M059J (cell line): Measurements from ENCODE around the gene RDM1. TPM values are rescaled to one million over a fixed set of nuclear protein-coding genes. Genes with fewer than 3 reads are reported as not detected.
"Not testable (repeated sequence)": the region's sequence is repeated elsewhere in the genome, so short reads cannot be mapped to it uniquely, and the experiment has no call there.

ENCODE experiments used
- DNase-seq: peaks from one replicate; pipeline ENCODE4 v3.0.0-alpha.2; 2012; ENCODE audit warnings: low read depth
- total RNA-seq: library from RNA; depleted of rRNA; stranded (reverse); fragments of >200 nt; shearing (Covaris generic); gene quantifications from 2 replicates; pipeline ENCODE4 v1.2.3, GENCODE V29; 2014; rRNA removed

RDM1 gene, protein sequence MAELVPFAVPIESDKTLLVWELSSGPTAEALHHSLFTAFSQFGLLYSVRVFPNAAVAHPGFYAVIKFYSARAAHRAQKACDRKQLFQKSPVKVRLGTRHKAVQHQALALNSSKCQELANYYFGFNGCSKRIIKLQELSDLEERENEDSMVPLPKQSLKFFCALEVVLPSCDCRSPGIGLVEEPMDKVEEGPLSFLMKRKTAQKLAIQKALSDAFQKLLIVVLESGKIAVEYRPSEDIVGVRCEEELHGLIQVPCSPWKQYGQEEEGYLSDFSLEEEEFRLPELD
- 4.9 and 7.7 TPM in 2 replicates for total RNA-seq

GRCh38 chr17:35930211-35931065 is at the start of gene RDM1:
TSS of gene RDM1 (minus strand) at chr17:35930773. CDS start at chr17:35930727, 46 bp downstream.
- peak; percentile 83 for DNase-seq

DNA sequence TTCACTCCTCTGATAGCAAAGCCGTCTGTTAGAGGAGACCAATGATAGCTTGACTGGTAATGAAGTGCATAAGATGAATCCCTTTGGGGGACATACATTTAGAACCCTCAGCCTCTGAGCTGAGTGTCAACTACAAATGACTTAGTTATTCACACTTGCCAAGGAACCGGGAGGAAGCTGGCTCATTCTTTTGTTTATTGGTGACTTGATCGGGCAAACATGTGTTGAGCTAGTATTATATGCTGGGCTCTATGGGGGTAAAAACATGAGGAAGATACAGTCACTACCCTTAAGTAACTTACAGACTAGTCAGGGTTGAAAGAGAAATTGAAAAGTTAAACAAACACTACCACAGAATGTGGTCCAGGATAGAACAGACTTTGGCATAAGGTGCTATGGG is 47.8 kb upstream of the RDM1 start:
- no peak for DNase-seq

DNA sequence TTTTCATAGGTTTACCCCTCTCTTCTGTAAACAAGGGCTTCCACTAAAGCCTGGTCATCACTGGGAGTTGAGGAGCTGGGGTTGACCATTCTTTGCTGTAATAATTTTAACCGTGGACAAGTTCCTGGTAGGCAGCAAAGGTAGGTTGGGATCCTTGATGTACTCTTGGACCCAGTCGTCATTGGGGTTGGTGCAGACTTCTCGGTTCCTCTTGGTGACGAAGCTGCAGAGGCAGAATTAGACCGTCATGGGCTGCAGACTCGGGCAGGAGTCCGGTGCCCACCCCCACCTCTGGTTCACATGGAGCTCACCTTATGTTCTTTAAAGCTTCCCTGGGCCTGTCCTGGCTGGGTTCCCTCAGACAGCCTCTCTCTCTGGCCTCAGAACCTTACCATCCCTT is 46.9 kb upstream of the RDM1 start:
- DNase-seq = no peak

GRCh38 chr17:35973333-35974260 is 43.0 kb upstream of the RDM1 start:
- DNase-seq = peak; percentile 13

- no peak for DNase-seq
Measured at GRCh38 chr17:35972945-35973332, 42.4 kb upstream of the RDM1 start.

GRCh38 chr17:35972535-35972934 is 42.0 kb upstream of the RDM1 start:
- DNase-seq = no peak

- DNase-seq = no peak
Measured at GRCh38 chr17:35972066-35972465, 41.5 kb upstream of the RDM1 start.

DNA sequence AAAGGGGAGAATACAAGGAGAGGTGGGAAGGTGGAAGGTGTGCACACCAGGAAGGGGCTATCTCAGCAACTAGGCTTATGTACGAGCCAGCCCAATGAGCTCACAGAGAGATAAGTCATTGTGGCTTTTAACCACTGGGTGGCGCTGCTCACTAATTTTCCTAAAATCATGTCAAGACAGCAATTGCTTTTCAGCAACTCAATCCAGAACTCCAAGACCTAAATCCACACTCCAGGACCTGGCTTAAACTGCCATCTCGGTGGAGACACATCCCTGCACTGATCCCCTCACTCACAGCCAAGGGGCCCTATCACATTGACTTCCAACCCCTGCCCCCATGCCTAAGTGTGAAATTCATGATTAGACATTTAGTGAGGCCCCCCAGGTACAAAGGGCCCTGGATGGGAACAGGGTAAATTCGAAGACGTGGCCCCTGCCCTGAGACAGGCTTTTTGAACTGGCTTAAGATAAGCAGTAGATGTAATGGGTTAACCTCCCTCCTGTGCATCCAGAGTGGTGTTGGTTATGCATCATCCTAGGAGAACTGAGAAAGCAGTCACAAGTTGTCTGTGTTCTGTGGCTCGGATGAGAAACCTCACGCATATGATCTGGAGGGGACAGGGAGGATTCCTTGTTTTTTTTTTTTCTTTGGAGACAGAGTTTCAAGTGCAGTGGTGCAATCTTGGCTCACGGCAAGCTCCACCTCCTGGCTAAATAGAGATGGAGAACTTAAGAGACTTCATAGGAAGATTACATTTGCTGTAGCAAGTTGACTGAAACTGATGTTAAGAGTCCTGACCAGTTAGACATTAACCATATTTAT is 39.2 kb upstream of the RDM1 start:
- DNase-seq = peak; percentile 65

DNA sequence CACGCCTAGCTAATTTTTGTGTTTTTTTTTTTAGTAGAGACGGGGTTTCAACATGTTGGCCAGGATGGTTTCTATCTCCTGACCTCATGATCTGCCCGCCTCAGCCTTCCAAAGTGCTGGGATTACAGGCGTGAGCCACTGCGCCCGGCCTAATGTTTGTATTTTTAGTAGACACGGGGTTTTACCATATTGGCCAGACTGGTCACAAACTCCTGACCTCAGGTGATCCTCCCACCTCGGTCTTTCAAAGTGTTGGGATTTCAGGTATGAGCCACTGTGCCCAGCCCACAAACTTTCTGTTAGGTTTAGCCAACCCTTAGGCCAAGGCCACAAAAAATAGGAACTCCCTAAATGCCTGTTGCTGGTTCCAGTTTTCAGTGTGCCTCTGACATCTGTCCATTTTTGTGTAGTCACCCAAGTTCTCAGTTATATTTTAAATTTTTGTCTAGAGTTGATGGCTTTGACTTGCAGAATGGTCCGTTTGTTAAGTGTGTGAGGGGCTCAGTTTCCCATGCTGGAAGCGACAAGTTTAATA is 38.0 kb upstream of the RDM1 start:
- DNase-seq = no peak

DNA sequence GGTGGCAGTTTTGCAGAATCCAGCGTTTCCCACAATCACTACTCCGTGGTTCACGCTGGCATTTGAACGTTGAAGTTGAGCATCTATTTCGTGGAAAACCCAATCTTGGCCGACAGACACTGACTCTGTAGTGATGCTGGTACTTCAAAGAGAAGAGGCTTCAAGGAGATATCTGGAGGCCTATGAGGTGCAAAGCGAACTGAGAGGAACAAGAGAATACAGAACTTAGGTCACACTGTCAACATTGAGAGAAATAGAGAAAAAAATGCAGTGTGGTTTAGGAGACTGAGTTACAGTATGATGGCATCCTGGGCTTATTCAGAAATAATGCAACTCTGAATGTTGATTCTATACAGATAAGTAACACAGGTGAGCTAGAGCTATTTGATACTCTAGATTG is 34.7 kb upstream of the RDM1 start:
- DNase-seq = no peak

DNA sequence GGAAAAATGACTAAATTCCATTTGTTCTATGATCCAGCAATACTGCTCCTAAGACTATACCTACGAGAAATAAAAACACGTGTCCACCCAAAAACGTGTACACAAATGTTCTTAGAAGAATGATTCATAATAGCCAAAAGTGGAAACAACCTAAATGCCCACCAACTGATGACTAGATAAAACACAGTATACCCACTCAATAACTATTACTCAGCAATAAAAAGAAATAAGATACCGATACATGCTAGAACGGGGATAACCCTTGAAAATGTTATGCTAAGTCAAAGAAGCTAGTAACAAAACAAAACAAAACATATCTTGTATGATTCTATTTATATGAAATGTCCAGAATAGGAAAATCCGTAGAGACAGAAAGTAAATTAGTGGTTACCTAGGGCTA is 33.1 kb upstream of the RDM1 start:
- DNase-seq = no peak

- DNase-seq = no peak
Measured at GRCh38 chr17:35953720-35954119, 23.1 kb upstream of the RDM1 start.

GRCh38 chr17:35949401-35949800 is 18.8 kb upstream of the RDM1 start:
- no peak for DNase-seq

GRCh38 chr17:35948092-35948491 is 17.5 kb upstream of the RDM1 start:
- DNase-seq = no peak

- DNase-seq = peak; percentile 58
Measured at GRCh38 chr17:35947156-35947585, 16.6 kb upstream of the RDM1 start.

- DNase-seq = peak; percentile 56
Measured at GRCh38 chr17:35944151-35944550, 13.6 kb upstream of the RDM1 start.

GRCh38 chr17:35943537-35943936 is 13.0 kb upstream of the RDM1 start, which contains the start of gene LYZL6:
TSS of gene LYZL6 (minus strand) at chr17:35943713. CDS start at chr17:35939356, 4,357 bp downstream.
- no peak for DNase-seq

DNA sequence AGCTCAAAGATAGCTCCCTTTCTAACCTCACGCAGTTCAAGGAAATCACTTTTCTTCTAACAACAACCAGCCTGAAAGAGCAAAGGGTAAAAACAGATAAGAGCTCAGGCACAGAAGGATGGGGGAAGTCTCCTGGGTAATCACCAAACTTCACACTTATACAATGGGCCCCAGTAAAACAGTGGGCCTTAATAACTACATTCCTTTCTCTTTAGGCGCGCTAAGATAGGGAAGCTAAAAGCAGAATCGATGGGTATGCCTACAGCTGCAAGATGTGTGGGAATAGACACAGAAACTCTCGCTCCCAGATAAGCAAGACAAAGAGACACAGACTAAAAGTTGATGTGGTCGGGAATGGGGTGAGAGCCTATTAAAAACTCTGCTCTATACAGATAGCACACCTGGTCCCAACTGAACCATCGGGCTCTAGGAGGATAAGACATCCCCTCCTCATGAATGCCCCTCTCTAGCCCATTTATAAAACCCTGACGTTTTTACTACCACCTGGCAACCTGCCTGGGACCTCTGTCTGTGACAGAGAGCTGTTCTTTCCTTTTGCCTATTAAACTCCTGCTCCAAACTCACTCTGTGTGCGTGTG is 12.1 kb upstream of the RDM1 start:
- no peak for DNase-seq

DNA sequence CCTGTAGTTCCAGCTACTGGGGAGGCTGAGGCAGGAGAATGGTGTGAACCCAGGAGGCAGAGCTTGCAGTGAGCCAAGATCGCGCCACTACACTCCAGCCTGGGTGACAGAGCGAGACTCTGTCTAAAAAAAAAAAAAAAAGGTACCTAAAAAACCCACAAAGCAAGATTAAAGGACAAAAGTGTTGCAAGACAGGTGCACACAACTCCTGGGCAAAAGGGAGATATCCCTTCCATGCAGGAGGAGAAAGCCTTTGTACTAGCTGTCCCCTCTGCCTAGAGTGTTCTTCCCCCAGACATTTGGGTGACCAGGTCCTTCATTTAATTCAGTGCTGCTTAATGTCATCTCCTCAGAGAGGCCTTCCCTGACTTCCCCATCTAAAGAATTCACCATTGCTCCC is 7.9 kb upstream of the RDM1 start:
- DNase-seq = not testable (repeated sequence)

DNA sequence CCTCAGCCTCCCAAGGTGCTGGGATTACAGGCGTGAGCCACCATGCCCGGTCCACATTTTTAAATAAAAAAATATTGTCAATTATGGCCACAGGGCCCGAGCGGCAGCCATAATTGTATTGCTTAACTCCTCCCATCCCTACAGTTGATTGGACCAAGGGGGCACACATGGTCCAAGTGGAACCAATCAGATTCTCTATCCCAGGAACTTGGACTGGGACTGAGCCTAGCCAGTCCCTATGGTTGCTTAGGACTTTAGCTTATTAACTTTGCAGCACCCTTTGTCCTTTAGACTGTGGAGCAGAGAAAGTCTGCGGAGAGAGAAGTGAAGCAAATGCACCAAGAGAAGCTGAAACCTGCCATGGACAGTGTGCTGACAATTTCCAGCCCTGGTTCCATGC is 5.5 kb upstream of the RDM1 start:
- DNase-seq = no peak
